Measurements from ENCODE around the gene ZNF441.

GRCh38 chr19:11806354-11807098, 39.7 kb downstream of the ZNF441 start:
- TF ChIP-seq CTCF (conservative IDR thresholded peaks at IDR 0.05; ENCODE audit: low read length) = no peak
- no peak for TF ChIP-seq EZH2phosphoT487 (IDR thresholded peaks at IDR 0.05; ENCODE audit: borderline replicate concordance)

Data from Loucy (cell line).